Measurements from ENCODE around the gene ZNF219.

ZNF219 gene

DNA sequence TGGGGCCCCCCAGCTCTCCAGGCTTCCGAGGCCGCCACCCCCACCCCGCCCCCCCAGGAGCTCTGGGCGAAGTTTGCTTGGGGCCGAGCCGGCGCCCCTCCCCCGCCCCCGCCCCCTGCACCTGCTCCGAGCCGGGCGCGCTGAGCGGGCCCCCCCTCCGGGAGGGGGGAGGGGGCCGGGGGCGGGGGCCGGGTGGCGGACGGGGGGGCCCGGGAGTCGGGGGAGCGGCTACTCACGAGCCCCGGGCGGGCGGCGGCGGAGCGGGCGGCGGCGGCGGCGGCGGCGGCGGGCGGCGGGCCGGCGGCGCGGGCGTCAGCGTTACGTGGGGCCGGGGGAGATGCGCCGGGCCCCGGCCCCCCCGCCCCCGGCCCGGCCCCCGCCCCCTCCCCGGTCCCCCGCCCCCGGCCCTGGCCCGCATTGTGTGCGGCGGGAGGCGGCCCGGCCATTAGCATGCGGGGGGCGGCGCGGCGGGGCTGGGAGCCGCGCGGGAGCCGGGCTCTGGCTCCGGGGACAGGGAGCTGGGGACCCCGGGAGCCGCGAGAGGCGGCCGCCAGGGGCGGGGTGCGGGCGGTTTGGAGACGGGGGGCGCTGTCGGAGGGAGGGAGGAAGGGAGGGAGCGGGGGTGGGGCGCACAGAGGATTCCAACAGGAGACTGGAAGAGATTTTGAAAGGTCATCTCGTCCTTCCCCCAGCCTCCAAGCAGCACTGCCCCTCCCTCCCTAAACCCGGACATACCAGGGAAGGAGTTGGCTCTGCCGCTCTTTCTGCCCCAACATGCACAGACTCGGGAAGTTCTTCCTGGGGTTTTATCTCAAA is at the start of gene ZNF219:
Gene ZNF219, minus strand, starts transcription at position 580 of the 816 bp plus-strand sequence. CDS start 5,064 bp downstream, outside the sequence.
- no peak for DNase-seq

- DNase-seq = no peak
These were observed 47.0 kb upstream of the ZNF219 start for GRCh38 chr14:21145437-21145836.

DNA sequence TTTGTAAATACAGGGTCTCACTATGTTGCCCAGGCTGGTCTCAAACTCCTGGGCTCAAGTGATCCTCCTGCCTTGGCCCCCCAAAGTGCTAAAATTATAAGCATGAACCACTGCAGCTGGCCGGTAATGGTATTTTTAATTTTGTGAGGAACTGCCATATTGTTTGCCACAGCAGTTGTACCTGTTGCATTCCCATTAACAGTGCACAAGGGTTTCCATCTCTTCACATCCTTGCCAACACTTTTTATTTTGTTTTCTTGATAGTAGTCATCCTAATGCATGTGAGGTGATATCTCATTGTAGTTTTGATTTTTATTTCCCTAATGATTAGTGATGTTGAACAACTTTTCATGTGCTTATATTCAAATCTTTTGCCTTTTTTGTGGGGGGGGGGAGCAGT is 43.9 kb upstream of the ZNF219 start:
- DNase-seq = no peak

DNA sequence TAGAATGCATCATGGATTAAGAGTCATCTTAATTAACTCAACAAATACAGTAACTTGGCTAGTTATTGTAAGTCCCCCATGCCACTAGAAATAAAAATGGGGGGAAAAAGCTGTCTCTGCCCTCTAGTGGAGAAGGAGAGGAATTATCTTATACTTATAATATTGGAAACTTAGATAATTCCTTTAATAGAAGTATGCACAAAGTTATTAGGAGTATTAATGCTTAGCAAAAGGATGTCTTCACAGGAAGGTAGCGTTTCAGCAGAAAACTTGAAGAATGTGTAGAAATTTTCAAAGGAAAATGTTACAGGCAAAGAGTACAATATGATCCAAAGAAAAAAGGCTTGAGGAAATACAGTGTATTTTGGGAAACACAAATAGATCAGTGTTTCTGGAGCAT is 37.6 kb upstream of the ZNF219 start:
- DNase-seq = no peak

DNA sequence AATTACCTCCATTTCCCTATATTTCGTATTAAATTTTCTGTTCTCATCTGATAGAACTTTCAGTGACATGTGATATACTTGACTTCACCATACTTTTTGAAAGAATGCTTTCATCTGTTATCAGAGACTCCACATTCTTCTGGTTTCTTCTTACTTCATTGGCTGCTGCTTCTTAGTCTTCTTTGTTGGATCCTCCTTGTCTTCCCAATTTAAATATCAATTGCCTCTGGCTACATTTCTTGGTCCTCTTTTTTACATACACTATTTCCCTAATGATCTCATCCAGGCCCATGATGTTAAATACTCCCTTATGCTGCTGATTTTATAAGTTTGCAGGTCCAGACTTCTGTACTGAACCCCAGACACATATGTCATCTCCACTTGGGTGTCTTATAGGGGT is 35.4 kb upstream of the ZNF219 start:
- DNase-seq = no peak

GRCh38 chr14:21123429-21123828 is 25.0 kb upstream of the ZNF219 start:
- no peak for DNase-seq

DNA sequence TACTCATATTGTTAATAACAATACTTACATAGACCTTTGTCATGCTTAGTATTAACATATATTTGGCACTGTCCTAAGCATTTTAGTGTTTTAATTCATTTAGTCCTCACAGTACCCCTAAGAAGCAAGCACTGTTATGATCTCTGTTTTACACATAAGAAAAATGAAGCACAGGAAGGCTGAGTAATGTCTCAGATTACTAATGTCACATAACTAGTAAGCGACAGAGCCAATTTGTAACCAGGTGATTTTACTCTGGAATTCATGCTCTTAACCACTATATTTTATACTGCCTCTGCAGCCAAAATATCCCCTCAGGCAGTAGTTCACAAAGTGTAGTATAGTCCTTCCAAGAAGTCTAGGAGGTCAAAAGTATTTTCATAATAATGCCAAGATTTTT is 22.7 kb upstream of the ZNF219 start:
- DNase-seq = no peak

GRCh38 chr14:21120686-21121085 is 22.2 kb upstream of the ZNF219 start:
- DNase-seq = no peak

- no peak for DNase-seq
These were observed 20.5 kb upstream of the ZNF219 start for GRCh38 chr14:21118933-21119332.

GRCh38 chr14:21113369-21113768 is 14.9 kb upstream of the ZNF219 start:
- no peak for DNase-seq

GRCh38 chr14:21112255-21112654 is 13.8 kb upstream of the ZNF219 start:
- no peak for DNase-seq

GRCh38 chr14:21109377-21110138 is 11.1 kb upstream of the ZNF219 start:
- no peak for DNase-seq

DNA sequence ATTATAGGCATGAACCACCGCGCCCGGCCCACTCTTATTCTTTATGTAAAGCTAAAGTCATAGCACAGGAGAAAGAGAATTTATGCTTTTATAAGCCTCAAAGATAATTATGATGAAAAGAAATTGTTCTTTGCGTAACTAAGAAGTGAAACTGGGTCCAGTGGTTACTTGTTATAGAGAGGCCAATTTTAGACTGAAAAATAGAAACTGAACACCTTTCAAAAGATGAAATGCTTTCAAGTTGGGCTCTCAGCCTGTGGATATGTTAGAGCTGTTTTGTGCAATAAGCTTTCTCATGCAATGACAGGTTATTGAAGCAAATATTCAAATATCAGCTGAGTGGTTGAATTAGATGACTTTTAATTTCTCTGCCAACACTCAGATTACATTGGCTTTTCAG is 10.3 kb upstream of the ZNF219 start:
- no peak for DNase-seq

DNA sequence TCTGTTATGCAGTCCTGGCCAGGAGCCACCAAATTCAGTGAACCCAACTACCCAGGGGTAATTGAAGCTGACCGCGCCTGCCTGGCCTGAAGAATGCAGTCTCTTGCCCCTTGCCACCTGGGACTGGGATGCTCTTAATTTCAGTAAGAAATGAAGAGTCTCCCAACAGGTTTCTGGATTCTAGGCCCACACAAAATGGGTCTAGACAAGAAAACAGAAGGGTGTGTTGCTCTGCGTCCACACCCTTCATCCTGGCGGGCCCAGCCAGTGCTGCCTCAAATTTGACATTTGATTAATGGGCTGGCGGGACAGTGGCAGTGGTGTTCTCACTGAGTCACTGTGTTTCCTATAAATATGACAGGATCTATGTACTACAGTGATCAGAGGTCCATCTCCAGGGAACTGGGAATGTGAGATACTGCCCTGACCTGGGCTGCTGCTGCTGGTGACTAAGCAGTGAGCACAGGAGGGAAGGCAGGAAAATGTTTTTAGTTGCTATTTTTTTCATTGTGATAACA is 8.9 kb upstream of the ZNF219 start:
- DNase-seq = no peak

DNA sequence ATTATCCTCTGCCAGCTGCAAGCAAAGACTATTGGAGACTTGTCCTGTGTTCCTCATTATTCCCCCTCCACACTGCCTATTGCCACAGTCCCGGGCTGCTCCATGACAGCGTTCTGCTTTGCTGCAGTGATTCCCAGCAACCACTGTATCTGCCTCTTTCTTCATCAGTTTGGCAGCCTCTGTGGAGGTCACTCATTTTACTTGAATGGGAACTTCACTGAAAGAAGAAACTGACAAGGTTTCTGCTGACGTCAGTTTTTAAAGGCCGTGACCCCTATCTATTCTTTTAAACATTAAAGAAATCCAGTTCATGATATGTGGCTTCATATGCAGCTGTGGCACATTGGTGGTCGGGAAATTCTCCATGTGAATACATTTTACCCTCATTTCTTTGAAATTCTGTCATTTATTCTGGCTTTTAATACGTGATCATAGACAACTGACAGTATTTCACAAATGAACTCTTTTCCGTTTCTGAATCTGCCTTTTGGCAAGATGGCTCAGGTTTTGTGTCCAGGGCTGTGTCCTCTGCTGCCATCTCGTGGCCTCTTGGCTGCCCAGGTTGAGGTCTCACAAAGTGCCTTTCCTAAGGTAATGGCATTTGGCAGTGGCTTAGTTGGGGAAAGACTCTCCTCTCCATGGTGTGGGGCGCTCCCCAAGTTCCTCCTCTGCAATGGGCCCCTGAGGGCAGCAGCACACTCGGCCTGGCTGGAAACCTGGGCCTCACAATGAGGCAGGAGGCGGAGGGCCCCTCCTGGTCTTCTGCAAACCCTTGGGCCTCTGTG is 8.2 kb upstream of the ZNF219 start:
- DNase-seq = peak; percentile 17

- no peak for DNase-seq
These were observed 7.7 kb upstream of the ZNF219 start for GRCh38 chr14:21106176-21106497.

DNA sequence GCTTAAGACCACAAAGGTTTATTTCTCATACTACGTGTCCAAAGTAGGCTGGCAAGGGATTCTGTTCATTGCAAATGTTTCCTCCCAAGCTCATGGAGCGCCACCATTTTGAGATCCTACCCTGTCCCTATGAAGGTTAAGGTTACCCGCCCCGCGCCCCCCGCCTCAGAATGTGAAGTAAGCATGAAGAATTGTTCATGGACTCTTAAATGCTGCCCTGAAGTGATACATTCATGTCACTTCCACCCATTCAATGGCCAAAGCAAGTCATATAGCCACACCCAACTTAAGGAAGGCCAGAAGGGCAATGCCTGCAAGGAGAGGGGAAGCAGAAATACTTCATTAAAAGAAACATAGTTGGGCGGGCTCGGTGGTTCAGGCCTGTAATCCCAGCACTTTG is 6.6 kb upstream of the ZNF219 start:
- DNase-seq = no peak

DNA sequence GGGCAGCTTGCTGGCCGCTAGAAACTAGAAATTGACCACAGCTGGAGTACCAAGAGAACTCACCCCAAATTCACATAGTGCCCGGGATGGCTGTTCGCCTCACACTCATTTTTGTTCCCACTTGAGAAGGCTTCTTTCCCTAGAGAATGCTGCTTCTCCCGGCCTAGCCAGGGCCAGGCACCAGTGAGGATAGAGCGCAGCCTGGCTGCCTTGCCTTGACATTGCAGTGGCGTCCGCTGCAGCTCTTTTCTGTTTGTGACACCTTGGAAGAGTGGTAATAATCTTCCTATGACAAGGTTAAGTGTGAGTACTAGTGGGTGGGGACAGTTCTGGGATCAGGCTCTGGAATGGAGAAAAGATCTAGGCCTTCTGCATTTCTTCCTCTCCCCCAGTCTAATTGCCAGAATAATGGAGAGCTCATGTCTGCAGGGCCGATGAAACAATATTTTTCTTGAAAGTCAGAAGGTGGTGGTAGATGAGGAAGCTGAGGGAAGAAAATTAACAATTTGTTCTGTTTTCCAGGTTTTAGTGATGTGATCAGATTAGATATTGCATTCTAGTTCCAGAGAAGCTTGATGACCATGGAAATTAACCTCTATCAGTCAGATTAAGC is 6.1 kb upstream of the ZNF219 start:
- DNase-seq = peak; percentile 85

DNA sequence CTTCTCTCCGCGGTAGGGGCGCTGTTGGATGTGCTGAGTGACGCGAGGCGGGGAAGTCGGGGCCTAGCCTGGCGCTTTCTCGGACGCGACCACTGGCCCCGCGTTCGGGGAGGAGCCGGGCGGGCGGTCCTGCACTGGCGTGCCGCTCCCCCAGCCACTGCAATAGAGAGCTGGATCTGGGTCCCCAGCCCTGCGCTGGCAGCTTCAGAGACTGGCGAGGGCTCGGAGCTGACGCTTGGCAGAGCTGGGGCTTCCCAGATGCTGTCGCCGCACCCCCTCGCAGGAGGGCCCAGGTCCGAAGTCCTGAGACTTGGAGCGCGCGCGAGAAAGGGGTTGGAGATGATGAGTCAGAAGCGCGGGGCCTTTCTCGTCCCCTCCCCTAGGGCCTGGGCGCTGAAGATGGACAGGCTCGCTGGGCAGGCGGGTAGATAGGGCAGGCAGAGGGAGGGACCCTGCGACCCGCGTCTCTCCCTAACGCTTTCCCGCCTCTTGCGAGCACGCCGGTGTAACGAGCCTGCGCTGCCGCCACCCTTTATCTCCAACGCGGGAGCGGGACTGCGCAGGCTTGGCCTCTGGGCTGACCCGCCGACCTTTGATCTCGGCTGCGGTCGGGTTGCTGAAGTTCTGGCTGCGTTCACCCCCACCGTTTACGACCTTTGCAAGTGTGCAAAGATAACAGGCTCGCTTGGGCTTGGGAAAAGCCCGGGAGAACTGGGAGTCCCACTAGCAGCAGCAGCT is 5.4 kb upstream of the ZNF219 start:
- peak; percentile 93 for DNase-seq

GRCh38 chr14:21103411-21103709 is 4.9 kb upstream of the ZNF219 start:
- DNase-seq = no peak

DNA sequence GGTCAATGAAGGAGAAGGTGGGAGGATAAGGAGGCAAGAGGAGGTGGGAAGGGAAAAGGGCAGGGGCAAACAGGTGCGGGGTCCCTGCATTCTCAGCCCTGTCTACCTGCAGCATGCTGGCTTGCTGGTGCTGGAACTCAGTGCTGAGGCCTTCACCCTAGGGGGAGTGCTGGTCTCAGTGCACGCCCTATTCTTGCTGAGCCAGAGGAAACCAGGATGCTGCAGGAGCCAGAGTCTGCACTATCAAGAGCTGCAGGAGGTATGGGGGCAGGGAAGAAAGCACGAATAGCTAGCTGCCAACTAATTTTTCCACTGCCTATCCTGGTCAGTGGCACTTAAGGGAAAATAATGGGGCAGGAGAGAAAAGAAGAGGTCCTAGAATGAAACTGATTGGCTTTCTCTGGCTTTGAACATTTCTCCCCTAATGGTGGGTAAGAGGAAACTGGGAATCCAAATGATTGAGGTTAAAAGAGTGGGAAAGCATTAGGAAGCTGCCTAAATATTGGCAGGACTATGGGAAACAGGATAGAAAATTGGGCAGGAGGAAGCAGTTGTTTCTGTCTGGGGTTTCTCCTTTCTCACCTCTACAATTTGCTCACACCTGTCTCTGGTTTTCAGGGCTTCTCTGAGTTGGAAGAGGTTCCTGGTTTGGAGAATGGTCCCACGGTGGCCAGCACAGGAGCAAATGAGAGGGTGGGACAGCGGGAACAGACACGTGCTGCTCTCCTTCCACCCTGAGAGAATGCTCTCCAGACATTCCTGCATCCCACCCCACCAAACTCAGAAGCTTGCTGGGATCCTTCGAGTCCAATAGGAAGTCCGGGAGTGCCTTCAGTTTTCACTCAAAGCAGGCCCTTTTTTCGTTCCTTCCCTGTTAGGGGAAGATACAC is 4.3 kb upstream of the ZNF219 start:
- no peak for DNase-seq

All from NCI-H524 treated with DMSO at 0.1 percent for 48 hours (cell line).